Activated CD8-positive, alpha-beta memory T cell treated with anti-CD3 and anti-CD28 coated beads, Interleukin-2, amount 50 U/mL, for 24 hours (primary cell): Measurements from ENCODE around the gene KIF5C.
"Not testable (repeated sequence)": the region's sequence is repeated elsewhere in the genome, so short reads cannot be mapped to it uniquely, and the experiment has no call there.

Source experiments
- DNase-seq: peaks from one replicate; pipeline ENCODE4 v3.0.0-alpha.2; 2020; ENCODE audit errors: extremely low read depth

The KIF5C gene

GRCh38 chr2:148965623-148966437, 90.8 kb downstream of the KIF5C start:
- no peak for DNase-seq

GRCh38 chr2:148966438-148966758, 91.4 kb downstream of the KIF5C start:
- no peak for DNase-seq

- DNase-seq = no peak
Measured at GRCh38 chr2:148967056-148967455, 92.0 kb downstream of the KIF5C start.

- DNase-seq = no peak
Measured at GRCh38 chr2:148967578-148967977, 92.6 kb downstream of the KIF5C start.

- DNase-seq = no peak
Measured at GRCh38 chr2:148968301-148968700, 93.3 kb downstream of the KIF5C start.

- no peak for DNase-seq
Measured at GRCh38 chr2:148968776-148969319, 93.8 kb downstream of the KIF5C start.

- DNase-seq = no peak
Measured at GRCh38 chr2:148969659-148970061, 94.6 kb downstream of the KIF5C start.

GRCh38 chr2:148970385-148970784, 95.4 kb downstream of the KIF5C start:
- no peak for DNase-seq

GRCh38 chr2:148971547-148971946, 96.5 kb downstream of the KIF5C start:
- DNase-seq = no peak

- DNase-seq = no peak
Measured at GRCh38 chr2:148974095-148974494, 99.1 kb downstream of the KIF5C start.

- DNase-seq = no peak
Measured at GRCh38 chr2:148978026-148978685, 103.1 kb downstream of the KIF5C start.

- DNase-seq = no peak
Measured at GRCh38 chr2:148978706-148979105, 103.7 kb downstream of the KIF5C start.

- DNase-seq = no peak
Measured at GRCh38 chr2:148979164-148979918, 104.3 kb downstream of the KIF5C start.

- no peak for DNase-seq
Measured at GRCh38 chr2:148979919-148980277, 104.9 kb downstream of the KIF5C start.

- not testable (repeated sequence) for DNase-seq
Measured at GRCh38 chr2:148980496-148980895, 105.5 kb downstream of the KIF5C start.

GRCh38 chr2:148981324-148981723, 106.3 kb downstream of the KIF5C start:
- no peak for DNase-seq

- DNase-seq = no peak
Measured at GRCh38 chr2:148981781-148982180, 106.8 kb downstream of the KIF5C start.

- DNase-seq = no peak
Measured at GRCh38 chr2:148982282-148982681, 107.3 kb downstream of the KIF5C start.

- DNase-seq = no peak
Measured at GRCh38 chr2:148983896-148984295, 108.9 kb downstream of the KIF5C start.

GRCh38 chr2:148984449-148984848, 109.4 kb downstream of the KIF5C start:
- no peak for DNase-seq

- no peak for DNase-seq
Measured at GRCh38 chr2:148987286-148987685, 112.3 kb downstream of the KIF5C start.

GRCh38 chr2:148988337-148988736, 113.3 kb downstream of the KIF5C start:
- no peak for DNase-seq
